BLaER1 (cell line): Measurements from ENCODE around the gene TENM4.

Experiments used
- H3K27ac ChIP-seq: shearing (Covaris generic); formaldehyde crosslinking; 2 replicates; pipeline ENCODE4 v1.8.1; 2022
- H3K27me3 ChIP-seq: shearing (Covaris generic); formaldehyde crosslinking; 2 replicates; pipeline ENCODE4 v1.8.1; 2022
- H3K36me3 ChIP-seq: shearing (Covaris generic); formaldehyde crosslinking; 2 replicates; pipeline ENCODE4 v1.8.1; 2022
- H3K4me1 ChIP-seq: shearing (Covaris generic); formaldehyde crosslinking; 2 replicates; pipeline ENCODE4 v1.8.1; 2022
- H3K4me2 ChIP-seq: shearing (Covaris generic); formaldehyde crosslinking; 2 replicates; pipeline ENCODE4 v1.8.1; 2022
- H3K4me3 ChIP-seq: shearing (Covaris generic); formaldehyde crosslinking; 2 replicates; pipeline ENCODE4 v1.8.1; 2022
- H3K9ac ChIP-seq: shearing (Covaris generic); formaldehyde crosslinking; 2 replicates; pipeline ENCODE4 v1.8.1; 2022
- H3K9me3 ChIP-seq: shearing (Covaris generic); formaldehyde crosslinking; 2 replicates; pipeline ENCODE4 v1.8.1; 2022
- H4K20me1 ChIP-seq: shearing (Covaris generic); formaldehyde crosslinking; 2 replicates; pipeline ENCODE4 v1.8.1; 2022
- Cebpa-rat ChIP-seq: shearing (Covaris generic); IDR thresholded peaks from 2 replicates; pipeline ENCODE4 v1.8.1; 2022

TENM4 gene

GRCh38 chr11:79221444-79222130 lies 219.2 kb downstream of the TENM4 start:
- Histone ChIP-seq H4K20me1 (no peaks in the 10 kb centered on the region), H3K4me2 (no peak overlapping the region)
- TF ChIP-seq Cebpa-rat: no peak

GRCh38 chr11:79220171-79220570 lies 220.7 kb downstream of the TENM4 start:
- Histone ChIP-seq H3K4me2 (peak overlapping the region; percentile 29; the same call in 1 of the 2 replicates), H3K4me3 (no peak overlapping the region), H3K4me1 (peaks cover 36% of the 10 kb centered on the region), H3K9me3 (peaks cover 21% of the 10 kb centered on the region), H3K9ac (no peak overlapping the region), H3K27ac (0 out of 2 replicates have a peak overlapping the region, but pooled peaks have one; percentile 11), H3K36me3 (peaks cover 29% of the 10 kb centered on the region; the same call in 1 of the 2 replicates), H3K27me3 (no peaks in the 10 kb centered on the region), H4K20me1 (no peaks in the 10 kb centered on the region)
- TF ChIP-seq Cebpa-rat: no peak

More at GRCh38 chr11:79221444-79222130, 219.2 kb downstream of the TENM4 start:
- H3K36me3 ChIP-seq: 0 out of 2 replicates have a peak, but pooled peaks cover 16% of the 10 kb centered on the region
- no peak overlapping the region for H3K9ac ChIP-seq
- H3K4me3 ChIP-seq: no peak overlapping the region
- H3K27me3 ChIP-seq: no peaks in the 10 kb centered on the region
- no peak overlapping the region for H3K27ac ChIP-seq
- H3K9me3 ChIP-seq: peaks cover 19% of the 10 kb centered on the region
- H3K4me1 ChIP-seq: peaks cover 22% of the 10 kb centered on the region

GRCh38 chr11:79219186-79220045 lies 221.4 kb downstream of the TENM4 start:
- Histone ChIP-seq H3K4me2 (peak overlapping the region; percentile 29), H3K4me1 (peaks cover 44% of the 10 kb centered on the region), H3K27me3 (no peaks in the 10 kb centered on the region), H3K27ac (0 out of 2 replicates have a peak overlapping the region, but pooled peaks have one; percentile 11), H4K20me1 (no peaks in the 10 kb centered on the region), H3K36me3 (peaks cover 34% of the 10 kb centered on the region; the same call in 1 of the 2 replicates), H3K9me3 (peaks cover 21% of the 10 kb centered on the region), H3K9ac (no peak overlapping the region), H3K4me3 (no peak overlapping the region)
- TF ChIP-seq Cebpa-rat: no peak

- peak overlapping the region; percentile 64; the same call in 1 of the 2 replicates for H3K9ac ChIP-seq
- no peaks in the 10 kb centered on the region for H4K20me1 ChIP-seq
- peaks cover 100% of the 10 kb centered on the region for H3K4me1 ChIP-seq
- peaks cover 7% of the 10 kb centered on the region; the same call in 1 of the 2 replicates for H3K9me3 ChIP-seq
- H3K4me3 ChIP-seq: peak overlapping the region; percentile 37
- peak overlapping the region; percentile 89 for H3K27ac ChIP-seq
- H3K27me3 ChIP-seq: no peaks in the 10 kb centered on the region
- peaks cover 25% of the 10 kb centered on the region; the same call in 1 of the 2 replicates for H3K36me3 ChIP-seq
- TF ChIP-seq Cebpa-rat: no peak
- peak overlapping the region; percentile 83 for H3K4me2 ChIP-seq
Measured at GRCh38 chr11:79212741-79213190, 228.1 kb downstream of the TENM4 start.

- Histone ChIP-seq H4K20me1 (no peaks in the 10 kb centered on the region), H3K27me3 (no peaks in the 10 kb centered on the region), H3K4me2 (no peak overlapping the region), H3K4me3 (no peak overlapping the region), H3K4me1 (peaks cover 87% of the 10 kb centered on the region), H3K27ac (peak overlapping the region; percentile 89), H3K9ac (no peak overlapping the region), H3K9me3 (peaks cover under 1% of the 10 kb centered on the region; the same call in 1 of the 2 replicates), H3K36me3 (peaks cover 4% of the 10 kb centered on the region; the same call in 1 of the 2 replicates)
- no peak for TF ChIP-seq Cebpa-rat
Measured at GRCh38 chr11:79209540-79210266, 231.1 kb downstream of the TENM4 start.

- Histone ChIP-seq H3K27ac (no peak overlapping the region), H3K27me3 (no peaks in the 10 kb centered on the region), H3K4me3 (no peak overlapping the region), H3K4me2 (peak overlapping the region; percentile 4), H3K4me1 (peaks cover 73% of the 10 kb centered on the region), H4K20me1 (no peaks in the 10 kb centered on the region), H3K9me3 (peaks cover 10% of the 10 kb centered on the region; the same call in 1 of the 2 replicates), H3K9ac (no peak overlapping the region), H3K36me3 (peaks cover 4% of the 10 kb centered on the region; the same call in 1 of the 2 replicates)
- TF ChIP-seq Cebpa-rat: no peak
Measured at GRCh38 chr11:79208126-79208525, 232.7 kb downstream of the TENM4 start.

- peak overlapping the region; percentile 32; the same call in 1 of the 2 replicates for H3K27ac ChIP-seq
- no peak overlapping the region for H3K4me3 ChIP-seq
- no peaks in the 10 kb centered on the region for H4K20me1 ChIP-seq
- H3K27me3 ChIP-seq: no peaks in the 10 kb centered on the region
- TF ChIP-seq Cebpa-rat: no peak
- H3K36me3 ChIP-seq: peaks cover 4% of the 10 kb centered on the region; the same call in 1 of the 2 replicates
- peaks cover 10% of the 10 kb centered on the region; the same call in 1 of the 2 replicates for H3K9me3 ChIP-seq
- no peak overlapping the region for H3K9ac ChIP-seq
- H3K4me2 ChIP-seq: peak overlapping the region; percentile 1; the same call in 1 of the 2 replicates
- H3K4me1 ChIP-seq: peaks cover 73% of the 10 kb centered on the region
Measured at GRCh38 chr11:79206951-79207350, 233.9 kb downstream of the TENM4 start.

GRCh38 chr11:79205786-79206185 lies 235.0 kb downstream of the TENM4 start:
- Histone ChIP-seq H3K4me2 (no peak overlapping the region), H3K36me3 (peaks cover 4% of the 10 kb centered on the region; the same call in 1 of the 2 replicates), H3K4me3 (no peak overlapping the region), H3K27me3 (no peaks in the 10 kb centered on the region), H4K20me1 (no peaks in the 10 kb centered on the region), H3K4me1 (peaks cover 73% of the 10 kb centered on the region), H3K9ac (no peak overlapping the region), H3K27ac (no peak overlapping the region), H3K9me3 (peaks cover 10% of the 10 kb centered on the region; the same call in 1 of the 2 replicates)
- no peak for TF ChIP-seq Cebpa-rat
